ENCODE data around the gene SPINK13. TPM values are rescaled to one million over a fixed set of nuclear protein-coding genes. Genes with fewer than 3 reads are reported as not detected.

The SPINK13 gene, protein sequence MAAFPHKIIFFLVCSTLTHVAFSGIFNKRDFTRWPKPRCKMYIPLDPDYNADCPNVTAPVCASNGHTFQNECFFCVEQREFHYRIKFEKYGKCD
- 1 to 10 TPM in 1 of 4 donors, not detected in 3; 1.0 TPM for total RNA-seq

DNA sequence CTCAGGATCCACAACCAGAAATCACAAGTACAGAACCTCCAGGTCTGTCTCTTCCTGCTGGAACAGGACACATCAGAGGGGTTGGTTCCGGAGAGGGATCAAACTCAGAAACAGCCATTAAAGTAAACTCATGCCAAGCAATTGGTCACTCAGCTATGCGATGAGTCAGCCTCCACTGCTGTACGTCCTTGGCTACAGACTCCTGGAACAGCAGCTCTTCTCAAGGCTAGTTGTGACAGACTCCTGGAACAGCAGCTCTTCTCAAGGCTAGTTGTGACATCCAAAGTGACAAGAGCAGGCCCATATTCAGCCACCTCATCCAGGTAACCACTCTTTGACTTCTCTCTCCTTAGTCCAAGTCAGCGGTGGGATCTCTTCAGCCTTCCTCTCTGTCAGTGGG is at the start of gene SPINK13:
Gene SPINK13, plus strand, starts transcription at position 229 of the 400 bp plus-strand sequence. CDS start 1,279 bp downstream, outside the sequence.
- Histone ChIP-seq H3K27ac (no peak within 1 kb of the TSS), H3K4me3 (no peak within 1 kb of the TSS), H3K27me3 (no peaks in the 10 kb centered on the region), H3K9me3 (peaks cover 0 to 18% (median 0%) of the 10 kb centered on the region in 4 donors), H3K4me1 (no peaks in the 10 kb centered on the region), H3K36me3 (no peaks in the 10 kb centered on the region)
- TF ChIP-seq POLR2A (IDR thresholded peaks at IDR 0.05) (no peak), EP300 (IDR thresholded peaks at IDR 0.05) (no peak)
- TF ChIP-seq, protein P1, sequence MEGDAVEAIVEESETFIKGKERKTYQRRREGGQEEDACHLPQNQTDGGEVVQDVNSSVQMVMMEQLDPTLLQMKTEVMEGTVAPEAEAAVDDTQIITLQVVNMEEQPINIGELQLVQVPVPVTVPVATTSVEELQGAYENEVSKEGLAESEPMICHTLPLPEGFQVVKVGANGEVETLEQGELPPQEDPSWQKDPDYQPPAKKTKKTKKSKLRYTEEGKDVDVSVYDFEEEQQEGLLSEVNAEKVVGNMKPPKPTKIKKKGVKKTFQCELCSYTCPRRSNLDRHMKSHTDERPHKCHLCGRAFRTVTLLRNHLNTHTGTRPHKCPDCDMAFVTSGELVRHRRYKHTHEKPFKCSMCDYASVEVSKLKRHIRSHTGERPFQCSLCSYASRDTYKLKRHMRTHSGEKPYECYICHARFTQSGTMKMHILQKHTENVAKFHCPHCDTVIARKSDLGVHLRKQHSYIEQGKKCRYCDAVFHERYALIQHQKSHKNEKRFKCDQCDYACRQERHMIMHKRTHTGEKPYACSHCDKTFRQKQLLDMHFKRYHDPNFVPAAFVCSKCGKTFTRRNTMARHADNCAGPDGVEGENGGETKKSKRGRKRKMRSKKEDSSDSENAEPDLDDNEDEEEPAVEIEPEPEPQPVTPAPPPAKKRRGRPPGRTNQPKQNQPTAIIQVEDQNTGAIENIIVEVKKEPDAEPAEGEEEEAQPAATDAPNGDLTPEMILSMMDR (IDR thresholded peaks at IDR 0.05), result no peak
- no peak for DNase-seq (ENCODE audit: low spot score in 2 of 2)
- WGBS, 2 donors, result 75 to 80% methylated on average over 4 of the region's 4 CpGs

DNA sequence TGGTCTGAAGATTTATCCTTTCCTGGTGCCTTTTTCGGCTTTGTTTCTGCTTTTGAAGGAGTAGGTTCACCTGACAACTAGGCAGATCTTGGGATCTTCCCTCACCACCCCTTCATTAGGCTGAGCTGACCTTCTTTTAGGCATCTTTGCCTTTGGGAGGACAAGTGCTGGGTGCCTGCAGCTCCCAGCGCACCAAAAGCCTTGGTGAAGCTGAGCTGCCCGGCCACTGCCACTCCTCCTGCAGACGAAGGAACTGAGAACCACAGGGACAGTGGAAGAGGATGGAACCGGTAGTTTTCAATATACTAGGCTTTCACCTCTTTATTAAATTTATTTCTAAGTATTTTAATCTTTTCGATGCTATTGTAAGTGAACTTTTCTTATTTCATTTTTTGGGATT is 47.1 kb upstream of the SPINK13 start:
- DNase-seq (ENCODE audit: low spot score in 2 of 2), result no peak
- Histone ChIP-seq H3K27me3 (no peaks in the 10 kb centered on the region), H3K36me3 (no peaks in the 10 kb centered on the region), H3K4me3 (no peak overlapping the region), H3K4me1 (no peaks in the 10 kb centered on the region), H3K27ac (no peak overlapping the region), H3K9me3 (no peaks in the 10 kb centered on the region)
- TF ChIP-seq POLR2A (IDR thresholded peaks at IDR 0.05), result no peak
- no peak for TF ChIP-seq EP300 (IDR thresholded peaks at IDR 0.05)
- TF ChIP-seq, protein P1 (IDR thresholded peaks at IDR 0.05), result no peak
- WGBS, 2 donors, result 80 to 84% methylated on average over 6 of the region's 6 CpGs

DNA sequence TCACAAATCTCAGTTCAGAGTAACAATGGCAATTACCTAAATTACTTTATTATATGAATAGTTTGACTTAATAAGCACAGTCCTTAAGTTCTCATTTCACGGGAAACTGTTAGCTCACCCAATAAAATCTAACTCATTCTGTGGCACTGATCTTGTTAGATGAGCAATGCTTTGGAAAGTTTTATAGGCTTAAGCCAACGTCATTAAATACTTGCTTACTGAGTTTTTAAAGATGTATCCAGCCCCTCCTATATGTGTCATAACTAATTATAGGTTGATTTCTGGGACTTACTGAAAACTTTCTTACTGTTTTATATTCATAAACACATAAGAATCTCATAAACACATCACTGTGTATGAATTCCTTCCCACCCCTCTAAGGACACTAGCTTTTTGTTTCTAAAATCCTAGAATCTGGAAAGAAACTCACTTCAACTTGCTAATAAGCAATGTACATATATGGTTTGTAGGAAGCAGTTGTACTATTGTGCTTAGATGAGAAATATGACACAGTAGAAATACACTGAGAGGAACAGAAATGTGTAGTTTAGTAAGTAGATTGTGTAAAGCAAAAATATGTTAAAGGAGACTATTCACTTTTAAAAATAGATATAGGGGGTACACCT is 44.4 kb upstream of the SPINK13 start:
- no peaks in the 10 kb centered on the region for H3K4me1 ChIP-seq
- H3K36me3 ChIP-seq, result no peaks in the 10 kb centered on the region
- DNase-seq (ENCODE audit: low spot score in 2 of 2), result no peak
- no peak overlapping the region for H3K4me3 ChIP-seq
- WGBS, 2 donors, result 32 to 40% methylated on average over 2 of the region's 2 CpGs
- no peaks in the 10 kb centered on the region for H3K27me3 ChIP-seq
- no peak overlapping the region for H3K27ac ChIP-seq
- TF ChIP-seq POLR2A (IDR thresholded peaks at IDR 0.05) (no peak), EP300 (IDR thresholded peaks at IDR 0.05) (no peak)
- TF ChIP-seq, protein P1 (IDR thresholded peaks at IDR 0.05), result no peak
- H3K9me3 ChIP-seq, result no peaks in the 10 kb centered on the region

DNA sequence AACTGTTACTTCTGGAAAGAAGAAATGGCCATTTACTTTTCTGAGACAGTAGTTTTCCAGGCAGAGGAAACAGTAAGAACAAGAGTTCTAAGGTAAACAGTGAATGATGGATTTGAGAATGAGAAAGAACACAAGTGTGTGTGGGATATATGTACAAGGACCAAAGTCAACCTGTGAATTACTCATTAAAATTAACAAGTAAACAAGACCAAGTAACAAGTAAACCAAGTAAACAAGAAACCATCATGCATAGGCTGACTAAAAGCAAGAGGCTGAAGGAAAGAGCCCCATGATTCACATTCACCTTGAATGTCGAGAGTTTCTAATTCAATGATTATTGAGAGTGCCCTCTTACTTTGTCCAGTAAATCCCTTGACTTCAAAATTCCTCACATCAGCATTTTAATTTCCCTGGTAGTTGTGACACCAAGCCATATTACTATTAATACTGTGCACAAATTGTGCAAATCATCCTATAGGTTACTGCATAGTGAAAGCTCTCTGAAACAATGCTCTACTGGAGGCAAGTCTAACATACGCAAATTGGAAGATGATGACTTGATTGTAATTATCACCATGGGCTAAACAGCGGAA is 40.1 kb upstream of the SPINK13 start:
- no peak overlapping the region for H3K4me3 ChIP-seq
- TF ChIP-seq POLR2A (IDR thresholded peaks at IDR 0.05), result no peak
- no peak for TF ChIP-seq EP300 (IDR thresholded peaks at IDR 0.05)
- TF ChIP-seq, protein P1 (IDR thresholded peaks at IDR 0.05), result no peak
- 89 to 91% methylated on average over 3 of the region's 3 CpGs for WGBS, 2 donors
- DNase-seq (ENCODE audit: low spot score in 2 of 2), result no peak
- no peaks in the 10 kb centered on the region for H3K9me3 ChIP-seq
- H3K27ac ChIP-seq, result no peak overlapping the region
- no peaks in the 10 kb centered on the region for H3K4me1 ChIP-seq
- H3K27me3 ChIP-seq, result no peaks in the 10 kb centered on the region
- no peaks in the 10 kb centered on the region for H3K36me3 ChIP-seq

DNA sequence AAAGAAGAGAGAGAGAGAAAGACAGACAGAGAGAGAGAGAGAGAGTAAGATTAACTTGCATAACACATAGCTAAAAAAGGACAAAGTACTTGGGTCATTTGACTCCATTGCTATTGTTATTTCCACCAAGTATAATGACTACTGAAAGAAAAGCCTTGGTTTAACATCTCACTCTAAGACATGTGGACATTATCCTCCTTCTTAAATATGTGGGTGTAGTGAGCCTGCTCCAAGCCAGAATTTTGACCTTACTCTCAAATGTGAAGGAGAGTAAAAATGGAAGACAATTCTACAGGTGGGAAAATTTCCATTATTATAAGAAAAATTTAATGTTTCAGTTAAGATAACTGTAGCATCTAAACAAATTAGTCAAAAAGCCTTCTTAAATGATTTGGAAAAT is 38.8 kb upstream of the SPINK13 start:
- Histone ChIP-seq H3K9me3 (no peaks in the 10 kb centered on the region), H3K27me3 (no peaks in the 10 kb centered on the region), H3K4me3 (no peak overlapping the region), H3K27ac (no peak overlapping the region), H3K4me1 (no peaks in the 10 kb centered on the region), H3K36me3 (no peaks in the 10 kb centered on the region)
- TF ChIP-seq, protein P1 (IDR thresholded peaks at IDR 0.05), result no peak
- TF ChIP-seq EP300 (IDR thresholded peaks at IDR 0.05), result no peak
- TF ChIP-seq POLR2A (IDR thresholded peaks at IDR 0.05), result no peak
- DNase-seq (ENCODE audit: low spot score in 2 of 2), result no peak

Measured in tibial nerve (tissue), 4 donors.